Measurements from ENCODE around the gene STUM. TPM values are rescaled to one million over a fixed set of nuclear protein-coding genes. Genes with fewer than 3 reads are reported as not detected.

The STUM gene
- polyA plus RNA-seq, 2 of the 4 experiments (the other 2 are of a cell fraction), result not detected

DNA sequence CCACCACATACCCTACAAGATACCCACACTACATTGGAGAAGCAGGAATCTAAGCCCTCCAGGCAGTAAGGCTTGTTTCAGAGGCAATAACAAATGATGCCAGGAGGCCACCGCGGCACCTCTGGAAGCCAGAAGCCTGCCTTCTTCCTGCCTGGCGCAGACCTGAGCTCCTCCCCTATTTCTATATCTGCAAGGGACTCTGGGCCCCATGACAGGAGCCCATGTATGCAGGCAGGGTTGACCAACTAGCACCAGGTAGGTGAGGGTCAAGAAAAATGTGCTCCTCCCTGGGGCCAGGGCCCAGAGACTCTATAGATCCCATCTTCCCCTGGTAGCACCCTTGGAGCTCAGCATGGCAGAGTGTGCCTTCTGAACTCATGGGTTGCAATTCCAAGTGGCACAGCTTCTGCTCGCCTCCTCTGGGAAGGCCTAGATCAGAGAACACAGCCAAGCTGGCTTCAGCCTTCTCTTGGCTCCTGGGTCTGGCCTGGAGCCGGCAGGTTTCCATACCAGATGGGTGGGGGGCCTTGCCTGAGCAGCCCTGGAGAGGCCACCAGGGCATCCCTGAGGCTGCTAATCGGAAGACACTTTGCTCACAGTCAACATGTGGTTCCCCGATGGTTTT, 85.1 kb downstream of the STUM start (continued):
- TF ChIP-seq, protein P1, sequence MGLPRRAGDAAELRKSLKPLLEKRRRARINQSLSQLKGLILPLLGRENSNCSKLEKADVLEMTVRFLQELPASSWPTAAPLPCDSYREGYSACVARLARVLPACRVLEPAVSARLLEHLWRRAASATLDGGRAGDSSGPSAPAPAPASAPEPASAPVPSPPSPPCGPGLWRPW (IDR thresholded peaks at IDR 0.05), result no peak
- TF ChIP-seq CBX8 (IDR thresholded peaks at IDR 0.05), result no peak
- no peak for TF ChIP-seq SMC3 (IDR thresholded peaks at IDR 0.05)
- TF ChIP-seq NR3C1 (IDR thresholded peaks at IDR 0.05), result no peak
- no peak for TF ChIP-seq NFE2L2 (conservative IDR thresholded peaks at IDR 0.05; ENCODE audit: low read length)
- TF ChIP-seq, protein P2, sequence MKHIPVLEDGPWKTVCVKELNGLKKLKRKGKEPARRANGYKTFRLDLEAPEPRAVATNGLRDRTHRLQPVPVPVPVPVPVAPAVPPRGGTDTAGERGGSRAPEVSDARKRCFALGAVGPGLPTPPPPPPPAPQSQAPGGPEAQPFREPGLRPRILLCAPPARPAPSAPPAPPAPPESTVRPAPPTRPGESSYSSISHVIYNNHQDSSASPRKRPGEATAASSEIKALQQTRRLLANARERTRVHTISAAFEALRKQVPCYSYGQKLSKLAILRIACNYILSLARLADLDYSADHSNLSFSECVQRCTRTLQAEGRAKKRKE (CRISPR knock-in tag; IDR thresholded peaks at IDR 0.05; ENCODE audit: low read depth), result no peak
- TF ChIP-seq TFCP2L1 (CRISPR knock-in tag; IDR thresholded peaks at IDR 0.05), result no peak
- no peak for TF ChIP-seq KDM1A (IDR thresholded peaks at IDR 0.05; ENCODE audit: low read depth)
- no peak for TF ChIP-seq JUN (IDR thresholded peaks at IDR 0.05)
- no peak for TF ChIP-seq GATA3 (IDR thresholded peaks at IDR 0.05; ENCODE audit: borderline replicate concordance)

DNA sequence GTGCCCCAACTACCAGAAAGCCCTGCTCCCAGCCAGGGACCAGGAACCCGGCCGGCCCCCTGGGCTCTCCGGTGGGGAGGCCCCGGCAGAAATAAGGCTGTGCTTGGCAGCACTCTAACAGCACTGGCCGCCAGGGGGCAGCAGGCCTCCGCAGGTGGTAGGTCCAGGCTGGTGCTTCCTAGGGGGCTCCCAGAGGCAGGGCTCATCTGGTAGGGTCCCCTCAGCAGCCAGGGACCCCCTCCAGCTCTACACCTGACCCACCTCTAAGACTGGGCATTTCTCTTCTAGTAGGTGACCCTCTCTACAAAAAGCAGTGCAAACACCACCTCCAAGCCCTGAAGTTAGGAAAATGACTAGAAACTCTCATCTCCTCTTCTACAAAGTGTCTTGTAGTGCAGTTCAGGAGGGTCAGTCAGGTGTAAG, 85.6 kb downstream of the STUM start:
- no peak for FAIRE-seq
- peak; percentile 77 to 95 for ATAC-seq
- WGBS (ENCODE audit: missing lambda C conversion rate), result no CpG with 5 or more reads among the region's 6 CpGs
- peak; percentile 61 to 64 for DNase-seq (ENCODE audit: low read depth in 1 of 2, low spot score in 1 of 2)
- ChIA-PET CTCF (interaction anchor here (0.7 to 7.2 kb wide), 39 partner anchors 8 to 1029 kb away, joined by 3 to 127 read pairs (median 4); no protein-coding TSS in a partner anchor), POLR2A (interaction anchor here (1.0 kb wide), 1 partner anchor 305 kb away, joined by 3 read pairs; no protein-coding TSS in a partner anchor)
- Histone ChIP-seq H3K9me3 (no peaks in the 10 kb centered on the region), H3K4me3 (no peak overlapping the region), H3K4me1 (no peaks in the 10 kb centered on the region), H3K27ac (no peak overlapping the region), H3K4me2 (no peak overlapping the region)
- TF ChIP-seq RAD21 (conservative IDR thresholded peaks at IDR 0.05 in 1 of 2, IDR thresholded peaks at IDR 0.05 in 1 of 2), result peak; percentile 94 to 96
- TF ChIP-seq SMC3 (IDR thresholded peaks at IDR 0.05), result peak; percentile 96
- TF ChIP-seq RNF2 (IDR thresholded peaks at IDR 0.05; ENCODE audit: borderline replicate concordance, low read depth), result no peak
- TF ChIP-seq, protein P3, sequence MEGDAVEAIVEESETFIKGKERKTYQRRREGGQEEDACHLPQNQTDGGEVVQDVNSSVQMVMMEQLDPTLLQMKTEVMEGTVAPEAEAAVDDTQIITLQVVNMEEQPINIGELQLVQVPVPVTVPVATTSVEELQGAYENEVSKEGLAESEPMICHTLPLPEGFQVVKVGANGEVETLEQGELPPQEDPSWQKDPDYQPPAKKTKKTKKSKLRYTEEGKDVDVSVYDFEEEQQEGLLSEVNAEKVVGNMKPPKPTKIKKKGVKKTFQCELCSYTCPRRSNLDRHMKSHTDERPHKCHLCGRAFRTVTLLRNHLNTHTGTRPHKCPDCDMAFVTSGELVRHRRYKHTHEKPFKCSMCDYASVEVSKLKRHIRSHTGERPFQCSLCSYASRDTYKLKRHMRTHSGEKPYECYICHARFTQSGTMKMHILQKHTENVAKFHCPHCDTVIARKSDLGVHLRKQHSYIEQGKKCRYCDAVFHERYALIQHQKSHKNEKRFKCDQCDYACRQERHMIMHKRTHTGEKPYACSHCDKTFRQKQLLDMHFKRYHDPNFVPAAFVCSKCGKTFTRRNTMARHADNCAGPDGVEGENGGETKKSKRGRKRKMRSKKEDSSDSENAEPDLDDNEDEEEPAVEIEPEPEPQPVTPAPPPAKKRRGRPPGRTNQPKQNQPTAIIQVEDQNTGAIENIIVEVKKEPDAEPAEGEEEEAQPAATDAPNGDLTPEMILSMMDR (IDR thresholded peaks at IDR 0.05), result peak; percentile 94
- TF ChIP-seq ZNF302 (CRISPR knock-in tag; IDR thresholded peaks at IDR 0.05), result no peak

DNA sequence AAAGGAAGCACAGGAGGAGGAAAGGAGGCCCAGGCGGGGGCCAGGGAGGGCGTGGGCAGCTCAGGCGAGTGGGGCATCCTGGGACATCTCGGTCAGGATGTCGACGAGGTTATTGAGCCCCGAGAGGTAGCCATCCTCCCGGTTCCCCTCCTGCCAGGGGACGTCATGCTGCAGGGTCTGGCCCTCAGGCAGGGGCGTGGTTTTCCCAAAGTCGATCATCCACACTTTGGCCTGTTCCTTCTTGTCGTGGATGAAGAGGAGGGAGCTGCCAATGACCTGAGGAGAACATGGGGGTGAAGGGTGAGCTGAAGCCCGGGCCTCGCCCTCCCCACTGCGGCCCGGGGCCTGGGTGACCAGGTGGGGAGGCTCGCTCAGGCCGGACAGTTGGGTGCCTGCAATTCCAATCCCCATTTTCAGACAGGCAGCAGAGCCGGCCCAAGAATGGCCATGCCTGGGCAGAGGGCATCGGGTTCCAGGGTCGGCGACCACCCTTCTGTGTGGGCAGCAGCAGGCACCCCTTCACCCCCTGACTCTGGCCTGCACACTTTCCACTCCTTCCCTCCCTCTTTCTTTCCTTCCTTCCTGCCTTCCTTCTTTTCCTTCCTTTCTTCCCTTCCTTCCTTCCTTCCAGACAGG, 86.2 kb downstream of the STUM start:
- CTCF ChIA-PET, result interaction anchor here (0.7 to 7.2 kb wide), 34 partner anchors 8 to 908 kb away, joined by 3 to 127 read pairs (median 4); no protein-coding TSS in a partner anchor
- POLR2A ChIA-PET, result interaction anchor here (1.0 kb wide), 1 partner anchor 304 kb away, joined by 3 read pairs; no protein-coding TSS in a partner anchor
- ATAC-seq (peak in 1 of 2 experiments; percentile 6; a peak in 2 of 6 replicates), DNase-seq (ENCODE audit: low read depth in 1 of 2, low spot score in 1 of 2) (no peak), FAIRE-seq (no peak)
- no peak overlapping the region for H3K4me2 ChIP-seq
- WGBS (ENCODE audit: missing lambda C conversion rate), result 73% methylated on average over 21 of the region's 22 CpGs
- no peak overlapping the region for H3K27ac ChIP-seq
- TF ChIP-seq JUNB (IDR thresholded peaks at IDR 0.05), result no peak
- no peak for TF ChIP-seq ZFP36 (IDR thresholded peaks at IDR 0.05; ENCODE audit: borderline replicate concordance, partially characterized antibody)
- no peak for TF ChIP-seq MAFK (IDR thresholded peaks at IDR 0.05; ENCODE audit: partially characterized antibody)
- TF ChIP-seq MAZ (IDR thresholded peaks at IDR 0.05; ENCODE audit: borderline replicate concordance, low read depth, low read length), result no peak
- TF ChIP-seq CBX8 (IDR thresholded peaks at IDR 0.05), result no peak
- TF ChIP-seq FOSL2 (IDR thresholded peaks at IDR 0.05), result no peak
- no peak for TF ChIP-seq FOSL2 (CRISPR knock-in tag; IDR thresholded peaks at IDR 0.05)
- TF ChIP-seq, protein P4, sequence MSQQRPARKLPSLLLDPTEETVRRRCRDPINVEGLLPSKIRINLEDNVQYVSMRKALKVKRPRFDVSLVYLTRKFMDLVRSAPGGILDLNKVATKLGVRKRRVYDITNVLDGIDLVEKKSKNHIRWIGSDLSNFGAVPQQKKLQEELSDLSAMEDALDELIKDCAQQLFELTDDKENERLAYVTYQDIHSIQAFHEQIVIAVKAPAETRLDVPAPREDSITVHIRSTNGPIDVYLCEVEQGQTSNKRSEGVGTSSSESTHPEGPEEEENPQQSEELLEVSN (IDR thresholded peaks at IDR 0.05; ENCODE audit: borderline replicate concordance, low read depth), result no peak
- no peak for TF ChIP-seq BHLHE40 (IDR thresholded peaks at IDR 0.05; ENCODE audit: low read depth, low read length)
- TF ChIP-seq POLR2AphosphoS2 (conservative IDR thresholded peaks at IDR 0.05; ENCODE audit: low read length), result no peak
- no peak for TF ChIP-seq JUN (IDR thresholded peaks at IDR 0.05)
- no peak for TF ChIP-seq ZSCAN20 (CRISPR knock-in tag; IDR thresholded peaks at IDR 0.05)
- TF ChIP-seq ESRRA (IDR thresholded peaks at IDR 0.05; ENCODE audit: borderline replicate concordance, low read length), result no peak
- TF ChIP-seq GATA3 (IDR thresholded peaks at IDR 0.05; ENCODE audit: borderline replicate concordance), result no peak
- no peak for TF ChIP-seq NR3C1 (IDR thresholded peaks at IDR 0.05)
- H3K4me1 ChIP-seq, result no peaks in the 10 kb centered on the region
- no peaks in the 10 kb centered on the region for H3K9me3 ChIP-seq
- no peak overlapping the region for H3K4me3 ChIP-seq

All from A549 (cell line).